Esophagus muscularis mucosa (tissue), 4 donors: ENCODE data around the gene RELT. TPM values are rescaled to one million over a fixed set of nuclear protein-coding genes. Genes with fewer than 3 reads are reported as not detected.

Experiments used
- DNase-seq: peaks from one replicate; pipeline ENCODE4 v3.0.0-alpha.2; 2017; ENCODE audit errors: extremely low spot score
- H3K27ac ChIP-seq, 4 donors: fragments of 200-600 bp; sonication (generic); replicated peaks in 1 of 4; 1 replicate in 3 of 4; 2 replicates in 1 of 4; pipeline ENCODE4 v1.5.1; 2016 to 2019; ENCODE audit warnings: mild to moderate bottlenecking in 1 of 4
- H3K27me3 ChIP-seq, 4 donors: fragments of 200-600 bp; sonication (generic); one replicate each; pipeline versions ENCODE4 v1.5.1 to v1.6.0; 2016 to 2019
- H3K36me3 ChIP-seq, 4 donors: fragments of 200-600 bp; sonication (generic); one replicate each; pipeline ENCODE4 v1.5.1; 2016 to 2019
- H3K4me1 ChIP-seq, 4 donors: fragments of 200-600 bp; sonication (generic); one replicate each; pipeline ENCODE4 v1.5.1; 2016 to 2019
- H3K4me3 ChIP-seq, 4 donors: fragments of 200-600 bp; sonication (generic); 1 replicate in 2 of 4; 2 replicates in 2 of 4; pipeline ENCODE4 v1.5.1; 2016 to 2019; ENCODE audit warnings: mild to moderate bottlenecking in 4 of 4, moderate library complexity in 1 of 4
- H3K9me3 ChIP-seq, 4 donors: fragments of 200-600 bp; sonication (generic); 1 replicate in 3 of 4; 2 replicates in 1 of 4; pipeline ENCODE4 v1.5.1; 2016 to 2019
- EP300 ChIP-seq: sonication (generic); formaldehyde crosslinking; IDR thresholded peaks from one replicate; pipeline ENCODE4 v1.6.1; 2017; ENCODE audit warnings: antibody characterized with exemption
- POLR2A ChIP-seq: fragments of 450-650 bp; IDR thresholded peaks from one replicate; pipeline ENCODE4 v1.6.1; 2017; ENCODE audit warnings: antibody characterized with exemption, moderate library complexity, mild to moderate bottlenecking, low read depth
- POLR2AphosphoS5 ChIP-seq, 2 donors: sonication (generic); formaldehyde crosslinking; IDR thresholded peaks; one replicate each; pipeline ENCODE4 v1.6.1; 2017; ENCODE audit warnings: antibody characterized with exemption in 2 of 2
- WGBS: methylation state at CpG from one replicate; pipeline ENCODE4 v1.1.5; 2018; 5-methylcytosine and 5-hydroxymethylcytosine counted together
- intact Hi-C: fragments of 100-400 bp; cut with DNase I; formaldehyde crosslinking; loops from one replicate; pipeline ENCODE4 v1.15.1; 2023
- total RNA-seq, 4 donors: library from RNA; depleted of rRNA; stranded (reverse); fragments of >200 nt; gene quantifications; one replicate each; pipeline versions ENCODE4 v1.1.0 to v1.2.1, GENCODE V29; 2016
- TF ChIP-seq, protein P1 (sequence below), 3 experiments: fragments of 200-600 bp in 2 of 3; fragments of 450-650 bp in 1 of 3; sonication (generic) in 2 of 3; IDR thresholded peaks; one replicate each; pipeline ENCODE4 v1.5.1; 2017 to 2019; ENCODE audit warnings: antibody characterized with exemption in 3 of 3, mild to moderate bottlenecking in 2 of 3, moderate library complexity in 1 of 3

Gene RELT
- total RNA-seq, 4 donors from 2014 or later, result 1.2 to 7.8 (median 2.2) TPM

DNA sequence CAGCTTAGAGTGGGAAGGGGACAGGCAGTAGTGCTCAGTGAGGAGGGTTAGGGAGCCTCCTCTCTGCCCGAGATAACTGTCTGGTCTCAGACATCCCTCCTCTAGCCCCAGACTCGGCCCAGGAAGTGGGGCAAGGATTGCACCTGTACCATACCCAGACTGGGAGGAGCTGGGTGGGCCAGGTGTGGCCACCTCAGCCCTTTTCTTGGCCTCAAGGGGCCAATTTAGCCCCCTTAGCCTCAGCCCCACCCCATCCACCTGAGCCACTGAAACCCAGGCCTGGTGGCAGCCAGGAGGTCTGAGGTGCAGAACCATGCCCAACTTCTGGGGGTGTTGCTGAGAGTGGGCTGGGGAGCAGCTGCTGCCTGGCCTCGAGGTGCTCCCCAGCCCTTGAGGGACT is 6.5 kb downstream of the RELT start:
- H3K4me1 ChIP-seq, result peaks cover 33 to 59% (median 36%) of the 10 kb centered on the region in 4 donors

DNA sequence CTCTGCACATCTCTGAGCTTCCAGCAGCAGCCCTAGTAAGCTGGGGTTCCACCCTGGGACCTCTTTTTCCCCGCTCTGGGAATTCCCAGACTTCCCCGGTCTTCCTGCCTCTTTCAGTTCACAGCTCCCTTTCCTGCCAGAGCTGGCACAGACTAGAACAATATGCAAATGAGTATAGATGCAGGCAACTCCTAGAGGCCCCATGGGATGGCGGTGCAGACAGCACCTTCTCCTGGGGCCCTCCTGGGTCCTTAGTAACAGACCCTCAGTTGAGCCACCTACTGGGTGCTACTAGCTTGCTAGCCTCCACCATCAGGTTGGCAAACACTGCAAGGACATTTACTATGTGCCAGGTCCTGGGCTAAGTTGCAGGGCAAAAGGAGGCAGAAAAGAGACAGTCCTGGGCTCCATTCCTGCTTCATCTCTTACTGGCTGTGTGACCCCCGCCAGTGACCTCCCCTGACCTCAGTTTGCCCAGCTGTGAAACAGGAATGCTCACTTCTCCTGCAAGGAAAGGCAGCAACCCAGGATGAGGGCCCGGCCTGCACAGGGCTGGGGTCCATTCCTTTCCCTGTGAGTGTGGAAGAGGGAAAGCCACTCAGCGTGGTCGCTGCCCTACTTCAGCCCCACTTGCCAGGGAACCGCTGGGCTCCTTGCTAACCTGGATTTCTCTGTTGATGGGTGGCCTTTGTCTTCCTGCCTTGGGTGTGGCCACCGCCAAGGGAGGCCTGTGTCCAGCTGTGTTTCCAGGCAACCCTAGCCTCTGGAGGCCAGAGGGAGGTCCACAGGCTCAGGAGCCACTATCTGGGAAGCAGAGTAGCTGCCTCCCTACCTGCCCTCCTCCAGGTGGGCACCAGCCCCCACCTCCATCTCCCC is 7.3 kb downstream of the RELT start:
- H3K9me3 ChIP-seq, result no peaks in the 10 kb centered on the region
- no peaks in the 10 kb centered on the region for H3K36me3 ChIP-seq
- no peak for DNase-seq
- no peak for TF ChIP-seq POLR2AphosphoS5 (IDR thresholded peaks at IDR 0.05)
- no peak overlapping the region for H3K4me3 ChIP-seq
- intact Hi-C loops, result no loop called here
- no peak overlapping the region for H3K27ac ChIP-seq
- H3K4me1 ChIP-seq, result peaks cover 39 to 65% (median 42%) of the 10 kb centered on the region in 4 donors
- H3K27me3 ChIP-seq, result no peaks in the 10 kb centered on the region
- WGBS, result 69% methylated on average over 9 of the region's 9 CpGs

More for the DNA sequence above, 6.5 kb downstream of the RELT start:
- Histone ChIP-seq H3K27me3 (no peaks in the 10 kb centered on the region), H3K27ac (no peak overlapping the region), H3K36me3 (no peaks in the 10 kb centered on the region), H3K4me3 (no peak overlapping the region), H3K9me3 (no peaks in the 10 kb centered on the region)
- WGBS, result no CpG with 5 or more reads among the region's 3 CpGs
- DNase-seq, result no peak
- intact Hi-C loops, result no loop called here
- no peak for TF ChIP-seq POLR2A
- no peak for TF ChIP-seq POLR2AphosphoS5 (IDR thresholded peaks at IDR 0.05)
- TF ChIP-seq EP300, result no peak
- TF ChIP-seq, protein P1, sequence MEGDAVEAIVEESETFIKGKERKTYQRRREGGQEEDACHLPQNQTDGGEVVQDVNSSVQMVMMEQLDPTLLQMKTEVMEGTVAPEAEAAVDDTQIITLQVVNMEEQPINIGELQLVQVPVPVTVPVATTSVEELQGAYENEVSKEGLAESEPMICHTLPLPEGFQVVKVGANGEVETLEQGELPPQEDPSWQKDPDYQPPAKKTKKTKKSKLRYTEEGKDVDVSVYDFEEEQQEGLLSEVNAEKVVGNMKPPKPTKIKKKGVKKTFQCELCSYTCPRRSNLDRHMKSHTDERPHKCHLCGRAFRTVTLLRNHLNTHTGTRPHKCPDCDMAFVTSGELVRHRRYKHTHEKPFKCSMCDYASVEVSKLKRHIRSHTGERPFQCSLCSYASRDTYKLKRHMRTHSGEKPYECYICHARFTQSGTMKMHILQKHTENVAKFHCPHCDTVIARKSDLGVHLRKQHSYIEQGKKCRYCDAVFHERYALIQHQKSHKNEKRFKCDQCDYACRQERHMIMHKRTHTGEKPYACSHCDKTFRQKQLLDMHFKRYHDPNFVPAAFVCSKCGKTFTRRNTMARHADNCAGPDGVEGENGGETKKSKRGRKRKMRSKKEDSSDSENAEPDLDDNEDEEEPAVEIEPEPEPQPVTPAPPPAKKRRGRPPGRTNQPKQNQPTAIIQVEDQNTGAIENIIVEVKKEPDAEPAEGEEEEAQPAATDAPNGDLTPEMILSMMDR (IDR thresholded peaks at IDR 0.05), result no peak

DNA sequence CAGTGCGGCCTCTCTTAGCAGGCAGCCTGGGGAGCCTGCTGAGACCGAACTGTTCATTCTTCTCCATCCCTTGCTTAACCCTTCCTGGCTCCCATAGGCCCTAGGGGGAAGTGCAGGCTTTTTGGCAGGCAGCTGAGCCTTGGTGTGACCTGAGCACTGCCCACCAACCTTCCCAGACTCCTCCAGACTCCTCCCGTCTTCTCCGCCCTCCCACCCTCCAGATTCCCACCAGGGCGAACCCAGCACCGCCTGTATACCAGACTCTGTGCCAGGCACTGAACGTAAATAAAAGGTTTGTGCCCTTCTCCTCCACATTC is 7.9 kb downstream of the RELT start:
- no peak for DNase-seq
- Histone ChIP-seq H3K36me3 (no peaks in the 10 kb centered on the region), H3K27ac (peak overlapping the region in 1 of 4 donors; percentile 56), H3K4me1 (peaks cover 45 to 71% (median 48%) of the 10 kb centered on the region in 4 donors), H3K27me3 (no peaks in the 10 kb centered on the region), H3K4me3 (no peak overlapping the region), H3K9me3 (no peaks in the 10 kb centered on the region)
- intact Hi-C loops, result no loop called here
- WGBS, result 89% methylated on average over 7 of the region's 7 CpGs
- TF ChIP-seq EP300 (no peak), POLR2A (no peak), POLR2AphosphoS5 (IDR thresholded peaks at IDR 0.05) (no peak)
- TF ChIP-seq, protein P1 (IDR thresholded peaks at IDR 0.05), result no peak

DNA sequence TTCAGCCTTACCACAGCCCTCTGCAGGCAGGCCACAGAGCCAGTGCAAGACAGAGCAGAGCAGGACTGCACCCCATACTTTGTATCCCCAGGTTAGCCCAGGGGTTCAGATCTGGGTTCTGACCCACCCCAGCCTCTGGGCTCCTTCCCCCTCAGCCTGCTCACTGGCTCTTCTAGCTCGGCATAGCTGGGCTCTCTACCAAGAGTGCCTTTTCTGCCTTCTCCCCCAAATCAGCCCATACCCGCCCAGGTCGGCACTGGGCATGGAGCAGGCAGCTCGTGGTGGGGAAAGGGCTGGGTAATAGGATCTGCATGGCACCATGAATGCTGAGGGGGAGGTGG is 8.3 kb downstream of the RELT start:
- 79% methylated on average over 4 of the region's 4 CpGs for WGBS
- no peak for DNase-seq
- TF ChIP-seq, protein P1 (IDR thresholded peaks at IDR 0.05), result no peak
- TF ChIP-seq POLR2A (no peak), POLR2AphosphoS5 (IDR thresholded peaks at IDR 0.05) (no peak), EP300 (no peak)
- Histone ChIP-seq H3K27me3 (no peaks in the 10 kb centered on the region), H3K27ac (peak overlapping the region in 3 of 4 donors; percentile 40 to 56 (median 43)), H3K4me3 (no peak overlapping the region), H3K36me3 (no peaks in the 10 kb centered on the region), H3K4me1 (peaks cover 46 to 75% (median 49%) of the 10 kb centered on the region in 4 donors), H3K9me3 (no peaks in the 10 kb centered on the region)
- intact Hi-C loops, result no loop called here

DNA sequence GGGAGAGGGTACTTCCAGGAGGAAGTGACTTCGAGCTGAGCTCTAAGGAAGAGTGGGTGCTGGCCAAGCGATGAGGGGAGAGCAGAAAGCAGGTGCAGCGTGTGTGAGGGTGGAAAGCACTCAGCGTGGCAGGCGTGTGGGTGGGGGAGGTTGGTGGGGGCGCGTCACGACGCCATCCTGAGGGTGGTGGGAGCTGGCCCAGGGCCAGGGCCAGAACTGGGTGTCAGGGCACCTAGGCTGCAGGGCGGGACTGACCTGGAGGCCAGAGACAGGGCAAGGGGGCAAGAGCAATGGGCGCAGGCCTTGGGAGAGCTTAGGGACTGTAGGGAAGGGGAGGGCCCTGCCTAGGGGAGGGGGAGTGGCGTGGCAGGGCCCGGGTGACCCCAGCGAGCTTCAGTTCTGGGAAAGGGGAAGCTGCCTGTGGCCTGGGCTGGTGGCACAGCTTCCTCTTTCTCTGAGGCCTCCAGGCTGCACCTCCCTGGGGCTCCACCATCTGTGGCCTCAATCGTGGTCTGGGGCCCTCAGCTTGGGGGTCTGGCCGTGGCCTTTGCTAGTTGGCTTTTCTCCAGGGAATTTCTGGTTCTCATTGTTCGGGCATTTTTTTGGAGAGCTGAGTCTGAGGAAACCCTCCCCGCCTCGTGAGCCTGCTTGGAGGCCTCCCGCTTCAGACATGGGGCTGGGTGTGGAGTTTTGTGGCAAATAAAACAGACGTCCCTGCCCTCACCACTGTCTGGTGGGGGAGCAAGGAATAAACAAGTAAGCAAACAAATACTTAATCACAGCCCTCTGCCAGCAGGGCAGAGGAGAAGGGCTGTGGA is 8.9 kb downstream of the RELT start:
- H3K36me3 ChIP-seq, result no peaks in the 10 kb centered on the region
- no peak overlapping the region for H3K4me3 ChIP-seq
- H3K27ac ChIP-seq, result peak overlapping the region in 3 of 4 donors; percentile 40 to 56 (median 43)
- intact Hi-C loops, result no loop called here
- 64% methylated on average over 17 of the region's 21 CpGs for WGBS
- no peaks in the 10 kb centered on the region for H3K9me3 ChIP-seq
- no peak for DNase-seq
- no peak for TF ChIP-seq EP300
- TF ChIP-seq, protein P1 (IDR thresholded peaks at IDR 0.05), result no peak
- peaks cover 45 to 70% (median 46%) of the 10 kb centered on the region in 4 donors for H3K4me1 ChIP-seq
- no peaks in the 10 kb centered on the region for H3K27me3 ChIP-seq
